ENCODE results near the gene HIRA. TPM values are rescaled to one million over a fixed set of nuclear protein-coding genes. Genes with fewer than 3 reads are reported as not detected.

The HIRA gene
- total RNA-seq, 4 donors from 2014 or later, result 24.9 to 104 (median 31.8) TPM

- H3K4me3 ChIP-seq, result peak within 1 kb of the TSS; percentile 90 to 95 (median 93)
- no peaks in the 10 kb centered on the region for H3K9me3 ChIP-seq
- no peak for TF ChIP-seq POLR2A (IDR thresholded peaks at IDR 0.05)
- no peak for TF ChIP-seq CTCF (IDR thresholded peaks at IDR 0.05)
- peaks cover 0 to 18% (median 4%) of the 10 kb centered on the region in 4 donors for H3K4me1 ChIP-seq
- peak; percentile 74 to 89 (median 85) for DNase-seq
- peak within 1 kb of the TSS; percentile 56 to 75 (median 66) for H3K27ac ChIP-seq
- H3K36me3 ChIP-seq, result no peaks in the 10 kb centered on the region
- H3K27me3 ChIP-seq, result no peaks in the 10 kb centered on the region
These were observed 139.7 kb downstream of the HIRA start, which contains the start of gene CLTCL1 for GRCh38 chr22:19291580-19292457. CLTCL1 (minus strand) TSS chr22:19291719; CDS start chr22:19291641, 78 bp downstream.

- DNase-seq, result peak; percentile 18 to 63 (median 53)
- H3K4me1 ChIP-seq, result peaks cover 0 to 18% (median 4%) of the 10 kb centered on the region in 4 donors
- no peaks in the 10 kb centered on the region for H3K27me3 ChIP-seq
- H3K4me3 ChIP-seq, result peak overlapping the region; percentile 90 to 95 (median 93)
- H3K27ac ChIP-seq, result peak overlapping the region; percentile 56 to 75 (median 66)
- TF ChIP-seq CTCF (IDR thresholded peaks at IDR 0.05), result no peak
- TF ChIP-seq POLR2A (IDR thresholded peaks at IDR 0.05), result no peak
- no peaks in the 10 kb centered on the region for H3K36me3 ChIP-seq
- no peaks in the 10 kb centered on the region for H3K9me3 ChIP-seq
These were observed 140.3 kb downstream of the HIRA start for GRCh38 chr22:19291218-19291579.

GRCh38 chr22:19290400-19291217 is 140.9 kb downstream of the HIRA start:
- Histone ChIP-seq H3K9me3 (no peaks in the 10 kb centered on the region), H3K4me3 (peak overlapping the region; percentile 90 to 95 (median 93)), H3K36me3 (no peaks in the 10 kb centered on the region), H3K4me1 (peaks cover 0 to 18% (median 4%) of the 10 kb centered on the region in 4 donors), H3K27ac (peak overlapping the region in 2 of 4 donors; percentile 72 to 75), H3K27me3 (no peaks in the 10 kb centered on the region)
- TF ChIP-seq CTCF (IDR thresholded peaks at IDR 0.05) (no peak), POLR2A (IDR thresholded peaks at IDR 0.05) (no peak)
- no peak for DNase-seq

- Histone ChIP-seq H3K9me3 (no peaks in the 10 kb centered on the region), H3K36me3 (no peaks in the 10 kb centered on the region), H3K4me1 (peaks cover 0 to 18% (median 4%) of the 10 kb centered on the region in 4 donors), H3K27ac (no peak overlapping the region), H3K27me3 (no peaks in the 10 kb centered on the region), H3K4me3 (no peak overlapping the region)
- no peak for DNase-seq
- TF ChIP-seq POLR2A (IDR thresholded peaks at IDR 0.05) (no peak), CTCF (IDR thresholded peaks at IDR 0.05) (no peak)
These were observed 141.9 kb downstream of the HIRA start for GRCh38 chr22:19289475-19290161.

GRCh38 chr22:19287889-19288288 is 143.6 kb downstream of the HIRA start:
- Histone ChIP-seq H3K4me3 (no peak overlapping the region), H3K27ac (no peak overlapping the region)

More at GRCh38 chr22:19287889-19288288, 143.6 kb downstream of the HIRA start:
- no peaks in the 10 kb centered on the region for H3K27me3 ChIP-seq
- no peak for TF ChIP-seq POLR2A (IDR thresholded peaks at IDR 0.05)
- no peak for TF ChIP-seq CTCF (IDR thresholded peaks at IDR 0.05)
- peaks cover 0 to 18% (median 4%) of the 10 kb centered on the region in 4 donors for H3K4me1 ChIP-seq
- H3K36me3 ChIP-seq, result no peaks in the 10 kb centered on the region
- no peaks in the 10 kb centered on the region for H3K9me3 ChIP-seq
- DNase-seq, result no peak
